ENCODE data around the gene ACTL7A.

Gene ACTL7A

GRCh38 chr9:108850293-108850897, 11.7 kb upstream of the ACTL7A start:
- no peak for DNase-seq (ENCODE audit: low read depth in 2 of 2)

DNA sequence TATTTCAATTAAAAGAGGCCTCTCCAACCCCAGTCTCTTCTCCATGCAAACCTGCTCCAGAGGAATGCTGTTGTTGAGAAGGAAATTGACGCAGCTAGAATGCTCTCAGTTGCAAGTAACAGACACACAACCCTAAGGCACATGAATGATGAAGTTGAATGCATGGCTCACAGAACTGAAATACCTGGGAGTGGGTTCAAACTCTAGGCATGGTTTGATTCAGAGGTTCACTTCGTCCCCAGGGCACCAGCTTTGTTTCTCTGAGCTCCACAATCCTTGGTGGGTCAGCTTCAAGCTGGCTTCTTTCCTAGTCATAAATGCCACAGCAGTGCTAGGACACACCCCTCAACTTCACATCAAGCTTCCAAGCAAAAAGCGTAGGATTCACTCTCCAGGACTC, 10.9 kb upstream of the ACTL7A start:
- no peak for DNase-seq (ENCODE audit: low read depth in 2 of 2)

- no peak for DNase-seq (ENCODE audit: low read depth in 2 of 2)
Observed at GRCh38 chr9:108852079-108852478, 10.0 kb upstream of the ACTL7A start.

GRCh38 chr9:108854094-108854493, 8.0 kb upstream of the ACTL7A start:
- no peak for DNase-seq (ENCODE audit: low read depth in 2 of 2)

- DNase-seq (ENCODE audit: low read depth in 2 of 2): no peak
Observed at GRCh38 chr9:108854641-108855528, 7.2 kb upstream of the ACTL7A start.

DNA sequence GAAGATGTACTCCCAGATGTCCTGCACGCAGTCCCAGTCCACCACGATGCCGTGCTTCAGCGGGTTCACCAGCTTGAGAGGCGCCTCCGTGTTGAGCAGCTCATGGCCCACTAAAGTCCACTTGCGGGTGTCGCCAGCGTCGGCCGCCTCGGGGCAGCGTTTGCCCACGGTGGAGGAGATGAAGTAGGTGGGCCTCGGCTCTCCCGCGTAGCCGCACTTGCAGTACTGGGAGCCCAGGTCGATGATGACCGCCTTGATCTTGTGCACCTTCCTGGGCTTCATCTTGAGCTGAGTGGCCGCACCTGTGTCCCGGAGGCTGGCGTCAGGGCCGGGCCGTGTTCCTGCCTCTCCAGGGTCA, 6.6 kb upstream of the ACTL7A start:
- DNase-seq (ENCODE audit: low read depth in 2 of 2): no peak

DNA sequence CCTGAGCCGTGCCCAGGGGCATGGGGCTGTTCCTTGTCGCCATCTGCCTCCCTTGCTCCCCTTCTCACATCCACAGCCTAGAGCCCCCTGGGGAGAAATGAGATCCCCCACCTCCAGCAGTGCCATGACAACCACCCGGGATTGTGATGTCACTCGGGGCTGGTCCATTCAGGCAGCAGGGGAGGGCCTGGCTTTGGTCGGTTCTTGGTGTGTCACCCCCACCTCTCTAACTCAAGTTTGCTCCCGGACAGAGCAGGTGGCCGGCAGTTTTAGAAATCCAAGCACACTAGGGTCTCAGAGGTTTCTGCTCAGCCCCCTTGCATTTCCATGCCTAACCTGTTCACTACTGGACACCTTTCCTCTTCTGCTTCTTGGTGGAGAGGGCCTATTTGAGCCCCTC, 6.2 kb upstream of the ACTL7A start, which contains the start of gene ACTL7B:
ACTL7B (minus strand) TSS at position 99 of the 400 bp plus-strand sequence; CDS start at position 43, 56 bp downstream.
- no peak for DNase-seq (ENCODE audit: low read depth in 2 of 2)

DNA sequence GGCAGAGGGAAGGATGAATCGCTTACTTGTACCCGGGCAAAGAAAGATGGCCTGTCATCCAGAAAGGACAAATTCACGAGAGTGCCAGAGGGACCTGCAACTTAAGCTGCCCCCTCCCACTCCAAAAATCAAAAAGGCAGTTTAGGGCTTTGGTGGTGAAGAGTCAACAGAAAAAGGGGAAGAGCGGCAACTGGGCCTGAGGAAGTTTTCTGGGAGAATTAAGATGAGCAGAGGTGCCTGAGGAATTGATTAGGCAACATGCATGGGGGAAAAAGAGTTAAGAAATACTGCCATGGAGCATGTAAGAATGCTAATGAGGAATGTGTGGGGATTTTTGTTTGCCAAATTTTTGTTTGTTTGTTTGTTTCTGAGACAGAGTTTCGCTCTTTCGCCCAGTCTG, 4.5 kb upstream of the ACTL7A start:
- no peak for DNase-seq (ENCODE audit: low read depth in 2 of 2)

DNA sequence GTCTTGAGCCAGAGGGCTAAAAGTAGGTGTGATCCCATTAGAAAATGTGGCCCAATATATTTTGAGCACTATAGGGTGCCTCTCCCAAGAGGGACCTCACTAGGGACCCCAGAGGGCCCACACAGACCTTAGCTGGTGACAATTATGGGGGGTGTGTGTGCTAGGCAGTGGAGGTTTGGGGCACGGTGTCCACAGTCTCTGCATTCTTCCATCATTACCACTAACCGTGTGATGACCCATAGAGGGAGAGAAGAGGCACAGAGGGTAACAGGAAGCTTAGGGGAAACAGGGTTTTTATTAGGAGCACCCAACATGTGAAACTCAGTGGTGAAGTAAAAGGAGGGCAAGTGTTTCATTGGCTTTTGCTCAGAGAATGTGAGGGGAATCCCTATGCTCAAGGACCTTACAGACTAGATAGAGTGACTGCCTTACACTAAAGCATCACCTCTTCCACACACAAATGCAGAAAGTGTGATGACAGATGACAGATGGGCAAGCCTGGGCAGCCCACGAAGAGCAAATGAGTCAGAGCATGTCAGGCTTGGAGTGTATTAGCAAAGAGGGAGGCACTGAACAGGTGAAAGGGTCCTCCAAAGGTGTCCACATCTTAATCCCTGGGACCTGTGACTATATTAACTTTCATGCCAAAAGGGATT, 2.5 kb upstream of the ACTL7A start:
- no peak for DNase-seq (ENCODE audit: low read depth in 2 of 2)

DNA sequence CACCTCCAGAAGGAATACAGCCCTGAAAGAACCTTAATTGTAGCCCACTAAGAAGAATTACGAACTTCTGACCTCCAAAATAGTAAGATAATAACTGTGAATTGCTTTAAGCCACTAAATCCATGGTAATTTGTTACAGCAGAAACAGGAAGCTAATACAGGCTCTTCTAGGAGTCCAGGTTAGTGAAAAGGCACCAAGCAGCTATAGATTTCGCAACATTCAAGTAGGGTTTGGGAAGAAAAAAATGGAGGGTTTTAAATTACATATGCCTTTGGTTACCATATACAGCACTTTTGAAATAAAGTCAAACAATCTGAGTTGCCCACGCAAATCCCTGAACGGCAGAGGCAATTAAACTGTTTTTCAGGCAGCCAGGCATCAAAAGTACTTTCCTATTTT, 1.7 kb upstream of the ACTL7A start:
- DNase-seq (ENCODE audit: low read depth in 2 of 2): no peak

DNA sequence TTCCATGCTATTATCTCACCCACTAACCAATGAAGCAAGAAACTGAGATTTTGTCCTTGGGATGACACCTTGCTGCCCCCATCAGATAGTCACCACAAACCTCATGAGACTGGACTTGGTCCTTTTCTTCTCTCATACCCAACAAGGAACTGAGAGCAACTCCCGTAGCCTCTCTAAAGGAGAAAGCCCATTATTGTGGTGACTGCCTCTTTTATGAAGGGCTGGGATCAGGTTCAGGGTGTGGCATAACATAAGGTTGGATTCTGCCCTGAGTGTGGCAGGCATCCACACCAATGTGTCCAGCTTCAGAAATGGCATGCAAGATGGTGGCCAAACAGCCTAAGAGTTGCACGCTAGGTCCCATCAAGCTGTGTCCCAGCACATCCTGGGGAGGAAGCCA, 1.3 kb upstream of the ACTL7A start:
- no peak for DNase-seq (ENCODE audit: low read depth in 2 of 2)

DNA sequence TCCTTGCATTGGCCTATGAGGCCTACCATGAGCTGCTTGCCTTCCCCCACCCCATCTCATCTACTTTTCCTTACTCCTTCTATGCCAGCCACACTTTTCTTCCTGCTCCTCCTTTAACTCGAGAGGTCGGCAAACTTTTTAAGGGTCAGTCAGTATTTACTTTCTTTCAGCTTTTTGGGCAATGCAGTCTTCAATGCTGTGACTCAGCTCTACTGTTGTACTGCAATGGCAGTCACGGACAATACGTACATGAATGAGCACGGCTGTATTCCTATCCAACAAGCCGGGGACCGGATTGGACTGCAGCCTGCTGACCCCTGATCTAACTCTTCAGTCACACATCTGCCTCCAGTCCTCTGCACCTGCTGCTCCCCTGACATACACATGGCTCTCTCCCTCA, 602 bp upstream of the ACTL7A start:
- DNase-seq (ENCODE audit: low read depth in 2 of 2): no peak

GRCh38 chr9:108863891-108864290, 1.8 kb downstream of the ACTL7A start:
- no peak for DNase-seq (ENCODE audit: low read depth in 2 of 2)

DNA sequence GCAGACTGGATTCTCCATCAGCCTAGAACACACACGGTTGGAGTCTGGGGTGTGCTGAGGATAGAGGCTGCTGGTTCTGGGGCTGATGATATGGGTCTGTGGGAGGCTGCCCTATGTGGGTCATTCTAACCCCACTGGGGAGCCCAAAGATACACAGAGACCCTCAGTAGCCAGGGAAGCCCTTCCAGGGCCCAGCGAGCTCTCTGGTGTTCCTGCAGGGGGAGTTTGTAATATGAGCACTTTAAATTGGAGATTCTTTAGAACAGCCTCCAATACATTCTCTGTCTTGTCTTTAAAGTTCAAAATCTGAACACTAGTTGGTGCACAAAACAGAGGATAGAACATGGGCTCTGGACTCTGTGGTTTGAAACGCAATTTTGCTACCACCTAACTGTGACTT, 2.4 kb downstream of the ACTL7A start:
- DNase-seq (ENCODE audit: low read depth in 2 of 2): no peak

DNA sequence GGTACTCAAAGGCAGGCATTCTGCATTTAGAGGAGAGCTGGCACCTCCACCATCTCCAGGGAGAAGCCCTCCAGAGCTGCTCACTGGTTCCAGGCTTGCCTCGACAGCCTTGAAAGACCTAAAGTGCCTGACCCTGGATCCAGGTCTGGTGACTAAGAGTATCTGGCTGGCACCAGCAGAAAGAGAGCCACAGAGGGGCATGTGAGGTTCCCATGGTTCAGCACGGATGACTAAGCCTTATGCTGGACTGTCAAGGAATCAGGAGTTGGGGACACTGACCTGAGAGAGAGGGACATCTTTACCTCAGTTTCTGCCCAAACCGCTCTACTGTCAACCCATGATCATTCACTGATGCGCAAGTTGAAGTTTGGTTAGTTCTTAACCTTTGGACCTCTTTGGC, 3.0 kb downstream of the ACTL7A start:
- no peak for DNase-seq (ENCODE audit: low read depth in 2 of 2)

GRCh38 chr9:108866001-108866420, 3.9 kb downstream of the ACTL7A start:
- no peak for DNase-seq (ENCODE audit: low read depth in 2 of 2)

DNA sequence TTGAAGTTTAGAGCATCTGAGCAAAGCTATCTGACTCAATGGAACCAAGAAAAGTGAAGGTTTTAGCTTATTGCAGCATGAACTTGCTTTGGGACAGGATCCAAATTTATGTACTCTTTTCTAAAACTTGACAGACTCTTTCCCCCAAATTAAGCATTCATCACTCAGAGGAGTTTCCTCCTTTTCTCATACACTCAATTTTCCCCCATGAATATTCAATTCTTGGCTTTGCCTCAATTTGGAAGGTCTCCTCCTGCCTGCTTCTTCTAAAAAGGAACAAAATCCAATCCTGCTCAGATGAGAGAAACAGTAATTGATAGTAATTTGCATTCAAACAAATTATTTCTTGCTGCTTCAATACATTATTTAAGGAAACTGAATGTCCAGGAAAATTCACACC, 5.0 kb downstream of the ACTL7A start:
- DNase-seq (ENCODE audit: low read depth in 2 of 2): no peak

- no peak for DNase-seq (ENCODE audit: low read depth in 2 of 2)
Observed at GRCh38 chr9:108867829-108868228, 5.8 kb downstream of the ACTL7A start.

- DNase-seq (ENCODE audit: low read depth in 2 of 2): no peak
Observed at GRCh38 chr9:108869092-108869725, 7.1 kb downstream of the ACTL7A start.

- DNase-seq (ENCODE audit: low read depth in 2 of 2): no peak
Observed at GRCh38 chr9:108874058-108874788, 12.2 kb downstream of the ACTL7A start.

DNA sequence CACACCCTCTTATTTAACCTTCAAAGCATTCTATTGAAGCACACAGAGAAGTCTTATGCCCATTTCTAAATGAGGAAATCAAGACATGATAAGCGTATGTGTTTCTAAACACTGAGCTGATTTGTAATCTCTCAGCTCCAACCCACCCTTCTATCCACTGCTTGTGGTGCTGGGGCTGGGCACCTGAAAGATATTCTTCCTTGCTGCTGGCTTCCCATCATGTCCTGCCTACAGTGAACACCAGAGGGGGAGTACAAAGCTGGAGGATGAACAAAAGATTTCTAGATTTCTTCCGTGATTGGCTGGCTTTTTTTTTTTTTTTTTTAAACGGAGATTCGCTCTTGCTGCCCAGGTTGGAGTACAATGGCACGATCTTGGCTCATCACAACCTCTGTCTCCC, 14.4 kb downstream of the ACTL7A start:
- DNase-seq (ENCODE audit: low read depth in 2 of 2): no peak

DNA sequence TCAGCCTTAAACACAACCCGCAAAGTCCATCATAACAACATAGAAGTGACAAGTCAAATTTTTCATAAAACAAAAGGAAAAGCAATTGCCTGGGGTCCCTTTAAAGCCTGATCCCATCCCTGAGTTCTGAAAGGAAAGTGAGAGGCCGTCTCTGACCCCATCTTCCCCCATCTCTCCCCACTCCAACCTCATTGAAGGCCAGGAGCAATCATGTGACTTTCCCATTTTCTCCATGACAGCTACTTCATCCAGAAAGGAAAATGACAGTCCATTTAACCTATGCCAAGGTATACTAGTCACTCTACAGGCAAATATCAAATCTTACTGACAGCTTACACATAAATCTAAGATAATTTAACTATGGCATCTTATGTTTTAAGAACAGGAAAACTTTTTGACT, 15.5 kb downstream of the ACTL7A start:
- DNase-seq (ENCODE audit: low read depth in 2 of 2): no peak

Data from stimulated activated CD8-positive, alpha-beta memory T cell treated with anti-CD3 and anti-CD28 coated beads, Interleukin-2, amount 100 ng/mL, for 1 hour (primary cell).